OCI-LY3 (cell line): ENCODE results near the gene ZNF296.

Experiments used
- CTCF ChIP-seq: fragments of 200-600, 300-600 bp; sonication (generic); IDR thresholded peaks from 2 replicates; pipeline ENCODE4 v1.5.1; 2014; ENCODE audit warnings: antibody characterized with exemption, low read length, low read depth
- EZH2phosphoT487 ChIP-seq: fragments of 200-600 bp; shearing (Covaris generic); IDR thresholded peaks from 2 replicates; pipeline ENCODE4 v1.6.1; 2018; ENCODE audit warnings: antibody characterized with exemption, mixed run types, low read depth

GRCh38 chr19:45086480-45086879, 10.2 kb upstream of the ZNF296 start:
- no peak for TF ChIP-seq CTCF
- no peak for TF ChIP-seq EZH2phosphoT487
